ENCODE measurements around the gene ZNF487. TPM values are rescaled to one million over a fixed set of nuclear protein-coding genes. Genes with fewer than 3 reads are reported as not detected.
A peak's percentile ranks its signal among the peaks of the same experiment; 100 is the strongest.
"Not testable (repeated sequence)": the region's sequence is repeated elsewhere in the genome, so short reads cannot be mapped to it uniquely, and the experiment has no call there.

The ZNF487 gene
- total and polyA plus RNA-seq, 2 experiments from 2014 or later = 5.5 to 11.0 TPM

GRCh38 chr10:43444897-43445466 lies 8.1 kb downstream of the ZNF487 start:
- DNase-seq = no peak
- Histone ChIP-seq H3K9ac (no peak overlapping the region), H3F3A (ENCODE audit: insufficient read depth) (no peaks in the 10 kb centered on the region), H3K9me2 (ENCODE audit: insufficient read depth) (no peaks in the 10 kb centered on the region), H3K27ac (no peak overlapping the region), H3K4me3 (no peak overlapping the region), H3K9me3 (ENCODE audit: low read depth) (no peaks in the 10 kb centered on the region), H3K27me3 (replicated peaks; ENCODE audit: insufficient read depth) (no peaks in the 10 kb centered on the region), H3K4me1 (ENCODE audit: insufficient read depth) (no peaks in the 10 kb centered on the region), H3K36me3 (ENCODE audit: low read depth) (no peaks in the 10 kb centered on the region), H4K20me1 (ENCODE audit: insufficient read depth) (no peaks in the 10 kb centered on the region), H3K79me2 (ENCODE audit: insufficient read depth) (peaks cover 24% of the 10 kb centered on the region), H3K4me2 (ENCODE audit: unreplicated experiment) (no peak overlapping the region), H2AFZ (no peak overlapping the region)
- TF ChIP-seq EZH2phosphoT487 (IDR thresholded peaks at IDR 0.05; ENCODE audit: insufficient read depth, low read depth) (no peak), EZH2 (IDR thresholded peaks at IDR 0.05; ENCODE audit: insufficient read depth, poor library complexity, severe bottlenecking) (no peak)
- 91 to 96% methylated on average over 2 of the region's 2 CpGs for WGBS, 2 experiments (ENCODE audit: low coverage in 1 of 2, low lambda C conversion rate in 2 of 2, missing lambda C conversion rate in 2 of 2)
- in situ Hi-C loops (cut with MboI) = no loop called here

GRCh38 chr10:43446219-43447017 lies 9.5 kb downstream of the ZNF487 start:
- WGBS, 2 experiments (ENCODE audit: low coverage in 1 of 2, low lambda C conversion rate in 2 of 2, missing lambda C conversion rate in 2 of 2) = 94 to 95% methylated on average over 17 to 53 of the region's 53 CpGs
- H3K4me3 ChIP-seq = not testable (repeated sequence)

GRCh38 chr10:43448742-43449141 lies 11.8 kb downstream of the ZNF487 start:
- no peaks in the 10 kb centered on the region for H3K9me3 ChIP-seq (ENCODE audit: low read depth)
- no peaks in the 10 kb centered on the region for H3K36me3 ChIP-seq (ENCODE audit: low read depth)

More at GRCh38 chr10:43446219-43447017, 9.5 kb downstream of the ZNF487 start:
- H3K9me3 ChIP-seq (ENCODE audit: low read depth); H3K27ac ChIP-seq; H2AFZ ChIP-seq; DNase-seq; in situ Hi-C loops (cut with MboI); H4K20me1 ChIP-seq (ENCODE audit: insufficient read depth); H3K4me1 ChIP-seq (ENCODE audit: insufficient read depth); H3K27me3 ChIP-seq (replicated peaks; ENCODE audit: insufficient read depth); H3K4me2 ChIP-seq (ENCODE audit: unreplicated experiment); H3K9ac ChIP-seq; H3F3A ChIP-seq (ENCODE audit: insufficient read depth); H3K9me2 ChIP-seq (ENCODE audit: insufficient read depth); H3K36me3 ChIP-seq (ENCODE audit: low read depth): not testable (repeated sequence)
- peaks cover 16% of the 10 kb centered on the region for H3K79me2 ChIP-seq (ENCODE audit: insufficient read depth)

GRCh38 chr10:43452356-43452914 lies 15.5 kb downstream of the ZNF487 start:
- Histone ChIP-seq H4K20me1 (ENCODE audit: insufficient read depth) (no peaks in the 10 kb centered on the region), H3K79me2 (ENCODE audit: insufficient read depth) (0 out of 2 replicates have a peak, but pooled peaks cover 8% of the 10 kb centered on the region), H3K9me3 (ENCODE audit: low read depth) (no peaks in the 10 kb centered on the region), H3F3A (ENCODE audit: insufficient read depth) (peaks cover 35% of the 10 kb centered on the region), H3K27ac (peak overlapping the region; percentile 88), H2AFZ (no peak overlapping the region), H3K9ac (no peak overlapping the region), H3K9me2 (ENCODE audit: insufficient read depth) (no peaks in the 10 kb centered on the region), H3K4me1 (ENCODE audit: insufficient read depth) (peaks cover 25% of the 10 kb centered on the region), H3K4me2 (ENCODE audit: unreplicated experiment) (no peak overlapping the region), H3K27me3 (replicated peaks; ENCODE audit: insufficient read depth) (no peaks in the 10 kb centered on the region), H3K4me3 (no peak overlapping the region), H3K36me3 (ENCODE audit: low read depth) (no peaks in the 10 kb centered on the region)
- peak; percentile 52 for DNase-seq
- TF ChIP-seq EZH2phosphoT487 (IDR thresholded peaks at IDR 0.05; ENCODE audit: insufficient read depth, low read depth) (no peak), EZH2 (IDR thresholded peaks at IDR 0.05; ENCODE audit: insufficient read depth, poor library complexity, severe bottlenecking) (no peak)
- in situ Hi-C loops (cut with MboI) = no loop called here
- 87 to 94% methylated on average over 4 of the region's 4 CpGs for whole genome bisulfite sequencing, 2 experiments (ENCODE audit: low coverage in 1 of 2, low lambda C conversion rate in 2 of 2, missing lambda C conversion rate in 2 of 2)

More at GRCh38 chr10:43448742-43449141, 11.8 kb downstream of the ZNF487 start:
- no peak overlapping the region for H3K4me2 ChIP-seq (ENCODE audit: unreplicated experiment)
- no peaks in the 10 kb centered on the region for H3K27me3 ChIP-seq (replicated peaks; ENCODE audit: insufficient read depth)
- H3K4me3 ChIP-seq = no peak overlapping the region
- H4K20me1 ChIP-seq (ENCODE audit: insufficient read depth) = no peaks in the 10 kb centered on the region
- in situ Hi-C loops (cut with MboI) = no loop called here
- H3F3A ChIP-seq (ENCODE audit: insufficient read depth) = peaks cover 17% of the 10 kb centered on the region
- H2AFZ ChIP-seq = no peak overlapping the region
- DNase-seq = no peak
- peaks cover 12% of the 10 kb centered on the region; the same call in 1 of the 2 replicates for H3K4me1 ChIP-seq (ENCODE audit: insufficient read depth)
- H3K9ac ChIP-seq = no peak overlapping the region
- H3K9me2 ChIP-seq (ENCODE audit: insufficient read depth) = no peaks in the 10 kb centered on the region
- no peak overlapping the region for H3K27ac ChIP-seq
- whole genome bisulfite sequencing, 2 experiments (ENCODE audit: low coverage in 1 of 2, low lambda C conversion rate in 2 of 2, missing lambda C conversion rate in 2 of 2) = 93 to 95% methylated on average over 2 of the region's 2 CpGs
- TF ChIP-seq EZH2phosphoT487 (IDR thresholded peaks at IDR 0.05; ENCODE audit: insufficient read depth, low read depth) (no peak), EZH2 (IDR thresholded peaks at IDR 0.05; ENCODE audit: insufficient read depth, poor library complexity, severe bottlenecking) (no peak)
- no peaks in the 10 kb centered on the region; the same call in 1 of the 2 replicates for H3K79me2 ChIP-seq (ENCODE audit: insufficient read depth)

All from GM23248 (cell line).